DND-41 (cell line): ENCODE results near the gene XK.

Source experiments
- CTCF ChIP-seq: IDR thresholded peaks from 2 replicates; pipeline ENCODE4 v1.5.1; 2012; ENCODE audit warnings: borderline replicate concordance, low read length, moderate library complexity, mild to moderate bottlenecking; ENCODE audit not compliant: poor library complexity, severe bottlenecking; ENCODE audit errors: extremely low read depth
- EZH2 ChIP-seq: IDR thresholded peaks from 3 replicates; pipeline ENCODE4 v1.6.1; 2012; ENCODE audit warnings: borderline replicate concordance, low read depth, mild to moderate bottlenecking, moderate library complexity, low read length, inconsistent platforms; ENCODE audit not compliant: severe bottlenecking

- TF ChIP-seq CTCF (no peak), EZH2 (no peak)
Observed at GRCh38 chrX:37781081-37781480, 95.5 kb downstream of the XK start.
